ENCODE data around the gene MBOAT2. TPM values are rescaled to one million over a fixed set of nuclear protein-coding genes. Genes with fewer than 3 reads are reported as not detected.

Gene MBOAT2
- total RNA-seq, 1 donor from 2014 or later = 47.0 TPM

GRCh38 chr2:8821276-8822217 lies 181.9 kb downstream of the MBOAT2 start:
- peak; percentile 71 for DNase-seq (ENCODE audit: low read depth)

- no peak for DNase-seq (ENCODE audit: low read depth)
These were observed 183.5 kb downstream of the MBOAT2 start for GRCh38 chr2:8819948-8820347.

GRCh38 chr2:8819194-8819593 lies 184.3 kb downstream of the MBOAT2 start:
- DNase-seq (ENCODE audit: low read depth) = peak; percentile 33

- DNase-seq (ENCODE audit: low read depth) = no peak
These were observed 186.3 kb downstream of the MBOAT2 start for GRCh38 chr2:8817221-8817620.

- no peak for DNase-seq (ENCODE audit: low read depth)
These were observed 196.4 kb downstream of the MBOAT2 start for GRCh38 chr2:8806885-8807704.

GRCh38 chr2:8805278-8806210 lies 197.9 kb downstream of the MBOAT2 start:
- no peak for DNase-seq (ENCODE audit: low read depth)

- peak; percentile 91 for DNase-seq (ENCODE audit: low read depth)
These were observed 199.7 kb downstream of the MBOAT2 start for GRCh38 chr2:8803658-8804379.

GRCh38 chr2:8802741-8803140 lies 200.7 kb downstream of the MBOAT2 start:
- DNase-seq (ENCODE audit: low read depth) = no peak

Other genes with a start within 250 kb of the MBOAT2 start
- 47.2 and 86.1 TPM in 2 replicates for gene KIDINS220, start 166.1 kb downstream of the MBOAT2 start, total RNA-seq
- gene ASAP2, start 203.1 kb upstream of the MBOAT2 start, total RNA-seq = 59.4 and 68.6 TPM in 2 replicates